SK-N-DZ (cell line): ENCODE results near the gene KRTAP5-9.
"Not testable (repeated sequence)": the region's sequence is repeated elsewhere in the genome, so short reads cannot be mapped to it uniquely, and the experiment has no call there.

Source experiments
- DNase-seq: peaks from one replicate; pipeline ENCODE4 v3.0.0-alpha.2; 2015; ENCODE audit warnings: low spot score
- small RNA-seq, 2 experiments: library from RNA; depleted of rRNA; stranded (forward); fragments of <200 nt; gene quantifications; one replicate each; pipeline ENCODE3, GENCODE V24; 2014

The KRTAP5-9 gene

GRCh38 chr11:71582309-71582895, 34.2 kb downstream of the KRTAP5-9 start, which contains the start of gene KRTAP5-11:
Gene KRTAP5-11 (minus strand): TSS chr11:71582875. CDS start chr11:71582837, 38 bp downstream.
- DNase-seq = no peak

GRCh38 chr11:71582969-71583368, 34.7 kb downstream of the KRTAP5-9 start:
- DNase-seq = not testable (repeated sequence)

DNA sequence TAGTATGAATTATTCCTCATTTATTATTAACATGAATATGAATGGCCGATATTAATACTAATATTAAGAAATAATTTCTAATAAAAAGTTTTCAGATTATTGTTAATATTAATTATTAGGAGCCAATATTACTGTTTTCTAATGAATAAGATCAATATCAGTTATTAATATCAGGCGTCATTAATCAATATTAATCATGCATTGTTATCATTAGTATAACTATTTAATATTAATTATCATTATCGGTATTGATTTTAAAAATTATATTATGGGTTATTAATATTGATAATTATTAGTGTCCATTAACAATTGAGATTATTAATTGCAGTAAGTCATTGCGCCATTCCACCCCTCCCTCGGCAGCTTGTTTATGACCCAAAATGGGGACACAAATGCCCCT, 37.5 kb downstream of the KRTAP5-9 start:
- not testable (repeated sequence) for DNase-seq

DNA sequence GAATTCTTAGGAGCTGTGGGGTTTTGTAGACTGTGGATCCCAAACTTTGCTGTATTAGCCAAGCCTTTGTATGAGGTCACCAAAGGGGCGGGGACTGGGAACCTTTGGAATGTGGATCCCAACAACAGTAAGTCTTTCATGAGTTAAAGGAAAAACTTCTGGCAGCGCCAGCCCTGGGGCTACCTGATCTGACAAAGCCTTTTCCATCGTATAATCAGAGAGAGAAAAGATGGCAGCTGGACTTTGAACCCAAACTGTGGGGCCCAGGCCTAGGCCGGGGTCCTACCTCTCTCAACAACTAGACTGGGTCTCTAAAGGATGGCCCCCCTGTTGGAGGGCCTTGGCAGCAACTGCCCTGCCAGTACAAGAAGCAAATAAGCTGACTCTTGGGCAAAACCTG, 40.1 kb downstream of the KRTAP5-9 start:
- DNase-seq = not testable (repeated sequence)

DNA sequence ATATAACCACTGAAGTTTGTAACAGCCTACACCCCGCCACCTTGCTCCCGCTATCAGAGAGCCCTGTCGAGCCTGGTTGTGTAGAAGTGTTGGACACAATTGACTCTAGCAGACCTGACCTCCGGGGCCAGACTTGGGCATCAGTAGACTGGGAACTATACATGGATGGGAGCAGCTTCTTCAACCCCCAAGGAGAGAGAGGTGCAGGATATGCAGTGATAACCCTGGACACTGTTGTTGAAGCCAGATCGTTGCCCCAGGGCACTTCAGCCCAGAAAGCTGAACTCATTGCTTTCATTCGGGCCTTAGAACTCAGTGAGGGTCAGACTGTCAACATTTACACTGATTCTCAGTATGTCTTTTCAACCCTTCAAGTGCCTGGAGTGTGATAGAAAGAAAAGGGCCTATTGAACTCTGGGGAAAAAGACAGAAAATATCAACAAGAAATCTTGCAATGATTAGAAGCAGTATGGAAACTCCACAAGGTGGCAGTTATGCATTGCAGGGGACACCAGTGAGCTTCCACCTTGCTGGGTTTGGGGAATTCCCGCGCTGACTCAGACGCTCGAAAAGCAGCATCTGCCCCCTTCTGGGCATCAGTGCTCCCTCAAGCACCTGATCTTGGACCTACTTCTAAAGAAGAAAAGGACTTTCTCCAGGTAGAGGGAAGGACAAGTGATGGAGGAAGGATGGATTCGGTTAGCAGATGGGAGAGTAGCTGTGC, 40.8 kb downstream of the KRTAP5-9 start:
- DNase-seq = not testable (repeated sequence)

DNA sequence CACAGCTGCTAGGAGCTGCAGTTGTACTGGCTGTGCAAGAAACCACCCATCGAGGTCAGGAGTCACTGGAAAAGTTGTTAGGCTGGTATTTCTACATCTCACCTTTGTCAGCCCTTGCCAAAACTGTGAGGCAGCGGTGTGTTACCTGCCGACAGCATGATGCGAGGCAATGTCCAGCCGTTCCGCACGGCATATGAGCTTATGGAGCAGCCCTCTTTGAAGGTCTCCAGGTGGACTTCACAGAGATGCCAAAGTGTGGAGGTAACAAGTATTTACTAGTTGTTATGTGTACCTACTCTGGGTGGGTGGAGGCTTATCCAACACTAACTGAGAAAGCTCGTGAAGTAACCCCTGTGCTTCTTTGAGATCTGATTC, 41.3 kb downstream of the KRTAP5-9 start:
- not testable (repeated sequence) for DNase-seq

Small RNA genes lying within 50 kb of the gene (small RNA-seq; reads per million reads assigned to genes)
- gene AP000867.1 = 0 reads per million in 2 experiments
- 0 reads per million in 2 experiments for gene KRTAP5-14P
